Stomach (tissue), 4 donors: ENCODE measurements around the gene IQCN.

Experiments
- CTCF ChIP-seq, 7 experiments: fragments of 450-650 bp in 4 of 7; fragments of 200-600 bp in 3 of 7; sonication (generic) in 3 of 7; IDR thresholded peaks; one replicate each; pipeline ENCODE4 v1.5.1; 2016 to 2019; ENCODE audit warnings: antibody characterized with exemption in 7 of 7, control low read depth in 2 of 7, mild to moderate bottlenecking in 1 of 7
- EP300 ChIP-seq: sonication (generic); formaldehyde crosslinking; IDR thresholded peaks from one replicate; pipeline ENCODE4 v1.6.1; 2017; ENCODE audit warnings: antibody characterized with exemption
- POLR2A ChIP-seq, 4 donors: fragments of 450-650 bp; IDR thresholded peaks; one replicate each; pipeline ENCODE4 v1.6.1; 2016; ENCODE audit warnings: antibody characterized with exemption in 4 of 4, control low read depth in 2 of 4, mild to moderate bottlenecking in 1 of 4, moderate library complexity in 1 of 4
- POLR2AphosphoS5 ChIP-seq, 3 donors: sonication (generic); formaldehyde crosslinking; IDR thresholded peaks; one replicate each; pipeline ENCODE4 v1.6.1; 2016; ENCODE audit warnings: antibody characterized with exemption in 3 of 3

GRCh38 chr19:18310966-18311365 is 36.7 kb upstream of the IQCN start:
- TF ChIP-seq CTCF (IDR thresholded peaks at IDR 0.05) (no peak), POLR2A (IDR thresholded peaks at IDR 0.05) (no peak), POLR2AphosphoS5 (IDR thresholded peaks at IDR 0.05) (no peak), EP300 (no peak)
